OCI-LY1 (cell line): ENCODE data around the gene GRM7.

Experiments
- H2AFZ ChIP-seq: fragments of 200-600 bp; sonication (generic), shearing (Covaris generic); 2 replicates; pipeline ENCODE4 v1.6.0; 2014; ENCODE audit warnings: antibody characterized with exemption, mild to moderate bottlenecking, low read length
- H3F3A ChIP-seq: fragments of 200-600 bp; sonication (generic), shearing (Covaris generic); 2 replicates; pipeline ENCODE4 v1.6.0; 2014; ENCODE audit warnings: mild to moderate bottlenecking, antibody characterized with exemption, low read length, moderate library complexity; ENCODE audit not compliant: insufficient read depth
- H3K27ac ChIP-seq: fragments of 200-600 bp; sonication (generic); 2 replicates; pipeline ENCODE4 v1.5.1; 2014; ENCODE audit warnings: low read length, mixed run types, mild to moderate bottlenecking, low read depth; ENCODE audit not compliant: poor library complexity, severe bottlenecking
- H3K27me3 ChIP-seq: fragments of 200-600 bp; sonication (generic); 2 replicates; pipeline ENCODE4 v1.6.0; 2014; ENCODE audit warnings: antibody characterized with exemption, mild to moderate bottlenecking, low read length, moderate library complexity; ENCODE audit not compliant: insufficient read depth
- H3K36me3 ChIP-seq: fragments of 200-600 bp; sonication (generic); 2 replicates; pipeline ENCODE4 v1.6.1; 2014; ENCODE audit warnings: mild to moderate bottlenecking, antibody characterized with exemption, low read length, moderate library complexity, mixed read lengths; ENCODE audit not compliant: insufficient read depth
- H3K4me1 ChIP-seq: fragments of 200-600 bp; sonication (generic); 2 replicates; pipeline ENCODE4 v1.5.1; 2014; ENCODE audit warnings: mild to moderate bottlenecking, low read length, moderate library complexity; ENCODE audit not compliant: insufficient read depth, severe bottlenecking
- H3K4me2 ChIP-seq: fragments of 200-600 bp; sonication (generic), shearing (Covaris generic); 2 replicates; pipeline ENCODE4 v1.6.1; 2014; ENCODE audit warnings: low read length
- H3K4me3 ChIP-seq: fragments of 200-600 bp; sonication (generic); 2 replicates; pipeline ENCODE4 v1.5.1; 2014; ENCODE audit warnings: low read length, low read depth, mild to moderate bottlenecking, mixed read lengths; ENCODE audit not compliant: poor library complexity, severe bottlenecking
- H3K79me2 ChIP-seq: fragments of 200-600 bp; shearing (Covaris generic); 2 replicates; pipeline ENCODE4 v1.6.1; 2016; ENCODE audit warnings: mixed run types, low read length, mixed read lengths; ENCODE audit not compliant: insufficient read depth
- H3K9ac ChIP-seq: fragments of 200-600 bp; sonication (generic), shearing (Covaris generic); 2 replicates; pipeline ENCODE4 v1.6.1; 2014; ENCODE audit warnings: mild to moderate bottlenecking, low read length, mixed read lengths
- H3K9me2 ChIP-seq: fragments of 200-600 bp; sonication (generic), shearing (Covaris generic); 2 replicates; pipeline ENCODE4 v1.6.1; 2014; ENCODE audit warnings: low read depth, mild to moderate bottlenecking, low read length, mixed read lengths
- H3K9me3 ChIP-seq: fragments of 200-600 bp; shearing (Covaris generic); 2 replicates; pipeline ENCODE4 v1.6.1; 2014; ENCODE audit warnings: low read length, mixed read lengths
- H4K20me1 ChIP-seq: fragments of 200-600 bp; sonication (generic), shearing (Covaris generic); 2 replicates; pipeline ENCODE4 v1.6.0; 2016; ENCODE audit warnings: mild to moderate bottlenecking, low read length; ENCODE audit not compliant: insufficient read depth
- EZH2 ChIP-seq: fragments of 200-600 bp; sonication (generic), shearing (Covaris generic); IDR thresholded peaks from 2 replicates; pipeline ENCODE4 v1.8.0; 2017; ENCODE audit warnings: borderline replicate concordance, mixed run types, mild to moderate bottlenecking, antibody characterized with exemption, low read length, moderate library complexity, mixed read lengths
- TF ChIP-seq, protein P1 (sequence below): fragments of 200-600 bp; sonication (generic), shearing (Covaris generic); IDR thresholded peaks from 2 replicates; pipeline ENCODE4 v1.5.1; 2017; ENCODE audit warnings: mild to moderate bottlenecking, antibody characterized with exemption, low read length, moderate library complexity, mixed read lengths

Gene GRM7

DNA sequence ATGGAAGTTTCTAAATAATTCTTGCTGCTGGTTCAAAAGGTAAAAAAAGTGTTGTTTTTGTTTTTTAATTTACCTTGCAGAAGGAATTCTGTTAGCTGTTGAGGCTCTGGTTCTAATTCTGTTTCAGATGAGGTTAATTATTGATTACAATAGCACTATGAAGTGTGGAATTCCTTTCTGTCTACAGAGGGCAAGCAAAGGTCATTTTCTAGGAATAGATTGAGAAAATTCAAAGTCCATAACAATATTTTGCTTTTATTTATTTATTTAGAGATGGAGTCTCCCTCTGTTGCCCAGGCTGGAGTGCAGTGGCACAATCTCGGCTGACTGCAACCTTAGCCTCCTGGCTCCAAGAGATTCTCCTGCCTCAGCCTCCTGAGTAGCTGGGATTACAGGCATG lies 789.6 kb downstream of the GRM7 start:
- no peak overlapping the region for H3K4me3 ChIP-seq
- TF ChIP-seq, protein P1, sequence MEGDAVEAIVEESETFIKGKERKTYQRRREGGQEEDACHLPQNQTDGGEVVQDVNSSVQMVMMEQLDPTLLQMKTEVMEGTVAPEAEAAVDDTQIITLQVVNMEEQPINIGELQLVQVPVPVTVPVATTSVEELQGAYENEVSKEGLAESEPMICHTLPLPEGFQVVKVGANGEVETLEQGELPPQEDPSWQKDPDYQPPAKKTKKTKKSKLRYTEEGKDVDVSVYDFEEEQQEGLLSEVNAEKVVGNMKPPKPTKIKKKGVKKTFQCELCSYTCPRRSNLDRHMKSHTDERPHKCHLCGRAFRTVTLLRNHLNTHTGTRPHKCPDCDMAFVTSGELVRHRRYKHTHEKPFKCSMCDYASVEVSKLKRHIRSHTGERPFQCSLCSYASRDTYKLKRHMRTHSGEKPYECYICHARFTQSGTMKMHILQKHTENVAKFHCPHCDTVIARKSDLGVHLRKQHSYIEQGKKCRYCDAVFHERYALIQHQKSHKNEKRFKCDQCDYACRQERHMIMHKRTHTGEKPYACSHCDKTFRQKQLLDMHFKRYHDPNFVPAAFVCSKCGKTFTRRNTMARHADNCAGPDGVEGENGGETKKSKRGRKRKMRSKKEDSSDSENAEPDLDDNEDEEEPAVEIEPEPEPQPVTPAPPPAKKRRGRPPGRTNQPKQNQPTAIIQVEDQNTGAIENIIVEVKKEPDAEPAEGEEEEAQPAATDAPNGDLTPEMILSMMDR = no peak
- TF ChIP-seq EZH2 = no peak
- H3F3A ChIP-seq = no peaks in the 10 kb centered on the region
- no peak overlapping the region for H2AFZ ChIP-seq
- H3K27me3 ChIP-seq = no peaks in the 10 kb centered on the region
- H3K9me3 ChIP-seq = no peaks in the 10 kb centered on the region
- no peaks in the 10 kb centered on the region for H3K4me1 ChIP-seq
- no peak overlapping the region for H3K27ac ChIP-seq
- H3K79me2 ChIP-seq = no peaks in the 10 kb centered on the region
- H3K36me3 ChIP-seq = no peaks in the 10 kb centered on the region
- no peak overlapping the region for H3K9ac ChIP-seq
- H3K9me2 ChIP-seq = no peaks in the 10 kb centered on the region
- H4K20me1 ChIP-seq = no peaks in the 10 kb centered on the region
- no peak overlapping the region for H3K4me2 ChIP-seq

DNA sequence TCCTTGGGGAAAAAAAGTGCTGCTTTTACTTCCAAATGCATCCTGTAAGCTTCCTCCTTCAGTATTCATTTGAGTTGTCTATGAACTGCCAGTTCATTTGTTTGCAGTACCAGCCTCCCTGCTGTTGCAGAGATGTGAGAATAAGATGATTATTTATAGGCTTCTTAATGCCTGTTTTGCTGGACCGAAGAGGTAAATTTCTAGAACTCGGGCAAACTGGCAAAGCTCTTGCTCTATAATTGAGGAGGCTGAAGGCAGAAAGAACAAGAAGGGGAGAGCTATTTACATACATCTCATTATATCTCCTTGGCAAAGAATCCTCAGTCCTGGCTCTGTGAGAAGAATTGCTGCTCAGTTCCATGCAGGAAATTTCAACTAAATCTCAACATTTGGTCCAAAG lies 790.4 kb downstream of the GRM7 start:
- H3K79me2 ChIP-seq = no peaks in the 10 kb centered on the region
- no peaks in the 10 kb centered on the region for H3K9me2 ChIP-seq
- no peak overlapping the region for H3K4me2 ChIP-seq
- no peaks in the 10 kb centered on the region for H3K4me1 ChIP-seq
- no peaks in the 10 kb centered on the region for H3K27me3 ChIP-seq
- H3K9me3 ChIP-seq = no peaks in the 10 kb centered on the region
- TF ChIP-seq, protein P1 = no peak
- no peak for TF ChIP-seq EZH2
- H3K9ac ChIP-seq = no peak overlapping the region
- no peak overlapping the region for H3K27ac ChIP-seq
- no peak overlapping the region for H2AFZ ChIP-seq
- H4K20me1 ChIP-seq = no peaks in the 10 kb centered on the region
- H3K36me3 ChIP-seq = no peaks in the 10 kb centered on the region
- H3K4me3 ChIP-seq = no peak overlapping the region
- H3F3A ChIP-seq = no peaks in the 10 kb centered on the region

DNA sequence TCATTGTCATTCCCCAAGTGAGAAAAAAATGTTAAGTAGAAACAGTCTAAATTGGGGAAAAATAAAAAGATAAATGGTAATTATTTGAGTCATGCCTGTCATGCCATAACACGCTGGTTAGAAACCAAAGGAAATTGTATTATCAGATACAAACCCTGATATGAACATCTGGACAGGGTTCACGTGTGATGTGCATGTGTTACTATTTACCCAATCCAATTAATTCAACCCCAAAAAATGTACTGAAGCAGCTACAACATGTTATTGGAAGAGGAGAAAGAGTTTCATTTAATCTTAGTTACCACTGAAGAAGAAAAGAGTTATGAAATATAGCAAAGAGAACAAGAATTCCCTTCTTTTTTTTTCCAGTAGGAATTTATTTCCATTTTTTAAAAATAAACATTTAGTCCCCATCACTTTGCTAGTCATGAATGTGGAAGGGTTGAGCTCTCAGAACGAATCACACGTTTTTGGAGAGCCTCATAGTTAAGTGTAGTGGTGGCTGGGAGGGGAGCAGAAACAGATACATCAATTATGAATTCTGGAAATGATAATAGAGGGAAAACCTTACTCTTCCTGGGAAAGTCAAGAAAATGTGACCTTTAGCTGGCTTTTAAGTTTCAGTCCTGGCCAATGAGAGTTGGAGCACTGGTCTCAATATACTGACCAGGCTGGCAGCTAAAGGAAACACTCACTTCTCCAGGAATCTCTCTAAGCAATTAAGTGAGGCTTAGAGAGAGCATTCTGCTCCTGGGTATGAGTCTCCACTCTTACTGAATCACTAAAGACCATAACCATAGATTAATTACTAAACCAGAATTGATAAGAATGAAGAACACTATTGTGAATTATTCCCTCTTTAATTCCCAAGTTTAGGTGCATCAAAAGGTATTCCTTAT lies 796.5 kb downstream of the GRM7 start:
- TF ChIP-seq, protein P1 = no peak
- Histone ChIP-seq H3F3A (no peaks in the 10 kb centered on the region), H3K4me2 (no peak overlapping the region), H3K9me3 (no peaks in the 10 kb centered on the region), H3K9ac (no peak overlapping the region), H3K27ac (no peak overlapping the region), H3K4me3 (no peak overlapping the region), H3K9me2 (no peaks in the 10 kb centered on the region), H4K20me1 (no peaks in the 10 kb centered on the region), H3K36me3 (no peaks in the 10 kb centered on the region), H3K27me3 (no peaks in the 10 kb centered on the region), H3K79me2 (no peaks in the 10 kb centered on the region), H2AFZ (no peak overlapping the region), H3K4me1 (no peaks in the 10 kb centered on the region)
